Measurements from ENCODE around the gene LSS.
"Not testable (repeated sequence)": the region's sequence is repeated elsewhere in the genome, so short reads cannot be mapped to it uniquely, and the experiment has no call there.

LSS gene

DNA sequence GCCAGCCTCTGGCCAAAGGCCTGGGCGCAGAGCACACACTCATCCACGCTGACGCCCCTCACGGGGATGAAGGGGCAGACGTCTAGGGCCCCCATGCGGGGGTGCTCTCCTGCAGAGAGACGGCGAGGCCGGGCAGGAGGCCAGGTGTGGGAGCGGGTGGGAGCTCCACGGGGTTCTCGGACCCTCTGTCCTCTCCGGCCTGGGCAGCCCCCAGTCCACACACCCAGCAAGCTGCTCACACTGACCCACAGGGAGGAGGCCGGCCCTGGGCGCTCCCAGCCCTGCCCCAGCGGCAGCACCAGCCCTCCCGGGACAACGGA, 75.7 kb downstream of the LSS start:
- DNase-seq (ENCODE audit: low spot score) = no peak

DNA sequence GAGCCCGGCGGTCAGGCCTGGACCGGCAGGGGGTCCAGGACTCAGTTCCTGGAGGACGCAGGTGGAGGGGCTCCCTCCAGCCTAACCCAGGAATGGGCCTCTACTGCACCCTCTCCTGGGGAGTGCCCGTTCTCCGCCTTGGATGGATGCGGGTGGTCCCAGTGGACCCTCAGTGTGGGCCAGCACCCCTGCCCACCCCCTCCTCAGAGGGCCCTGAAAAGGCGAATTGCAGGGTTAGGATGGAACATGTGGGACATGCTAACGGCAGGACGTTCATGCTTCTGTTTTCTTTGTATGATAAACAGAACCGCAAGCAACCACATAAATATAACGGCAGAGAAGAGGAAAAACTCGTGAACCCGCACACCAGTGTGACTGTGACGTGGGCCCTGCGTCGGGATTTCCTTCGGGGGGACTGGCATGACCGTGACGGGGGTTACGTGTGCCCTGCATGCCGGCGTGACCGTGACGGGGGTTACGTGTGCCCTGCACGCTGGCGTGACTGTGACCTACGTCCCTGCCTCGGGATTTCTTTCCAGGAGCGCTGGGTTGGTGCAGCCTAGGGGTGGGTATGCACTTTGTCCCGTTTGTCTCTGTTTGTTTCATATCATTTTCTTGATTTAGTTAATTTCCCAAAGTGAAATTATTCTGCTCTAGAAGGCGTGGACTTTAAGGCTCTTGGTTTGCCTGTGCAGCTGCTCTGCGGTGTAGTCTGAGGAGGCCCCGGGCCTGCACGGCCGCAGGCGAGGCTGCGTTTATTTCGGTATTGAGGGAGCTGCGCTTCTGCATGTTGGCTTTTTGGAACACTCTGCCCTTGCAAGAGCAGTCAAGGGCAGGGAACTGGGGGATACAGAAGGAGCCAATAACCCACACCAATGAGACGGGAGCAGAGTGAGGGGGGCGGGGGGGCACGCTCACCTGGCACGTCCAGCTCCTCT, 76.3 kb downstream of the LSS start:
- no peak for DNase-seq (ENCODE audit: low spot score)

DNA sequence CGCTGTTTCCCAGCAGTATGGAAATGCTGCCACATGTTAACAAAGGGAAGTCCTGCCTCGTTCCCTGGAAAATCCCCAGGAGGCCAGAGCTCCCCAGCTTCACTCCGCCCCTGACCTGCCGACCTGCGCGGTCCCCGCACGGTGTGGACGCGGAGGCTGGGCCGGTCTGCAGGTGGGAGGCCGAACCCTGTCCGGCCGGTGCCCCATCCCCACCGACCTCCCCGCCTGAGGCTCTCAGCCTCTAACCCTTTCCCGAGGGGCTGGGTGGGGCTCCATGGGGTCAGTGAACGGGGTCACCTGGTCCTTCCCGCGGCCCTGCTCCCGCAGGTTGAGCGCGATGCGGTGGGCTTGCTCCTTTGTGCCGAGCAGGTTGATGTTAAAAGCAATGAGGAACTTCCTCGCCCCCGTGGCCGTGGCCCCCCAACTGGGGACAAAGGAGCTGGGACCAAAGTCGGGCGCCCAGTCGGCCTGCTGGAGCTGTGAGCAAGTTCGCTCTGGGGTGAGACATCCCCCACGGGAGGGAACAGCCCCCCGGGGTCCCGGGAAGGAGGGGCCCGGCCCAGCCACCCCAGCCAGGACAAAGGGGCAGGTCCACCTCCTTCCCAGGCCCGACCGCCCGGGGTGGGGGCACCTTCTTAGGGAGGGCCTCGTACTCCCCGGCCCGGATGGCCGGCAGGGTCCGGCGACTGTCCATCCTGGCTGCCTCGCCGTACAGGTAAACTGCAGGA, 77.1 kb downstream of the LSS start:
- no peak for DNase-seq (ENCODE audit: low spot score)

DNA sequence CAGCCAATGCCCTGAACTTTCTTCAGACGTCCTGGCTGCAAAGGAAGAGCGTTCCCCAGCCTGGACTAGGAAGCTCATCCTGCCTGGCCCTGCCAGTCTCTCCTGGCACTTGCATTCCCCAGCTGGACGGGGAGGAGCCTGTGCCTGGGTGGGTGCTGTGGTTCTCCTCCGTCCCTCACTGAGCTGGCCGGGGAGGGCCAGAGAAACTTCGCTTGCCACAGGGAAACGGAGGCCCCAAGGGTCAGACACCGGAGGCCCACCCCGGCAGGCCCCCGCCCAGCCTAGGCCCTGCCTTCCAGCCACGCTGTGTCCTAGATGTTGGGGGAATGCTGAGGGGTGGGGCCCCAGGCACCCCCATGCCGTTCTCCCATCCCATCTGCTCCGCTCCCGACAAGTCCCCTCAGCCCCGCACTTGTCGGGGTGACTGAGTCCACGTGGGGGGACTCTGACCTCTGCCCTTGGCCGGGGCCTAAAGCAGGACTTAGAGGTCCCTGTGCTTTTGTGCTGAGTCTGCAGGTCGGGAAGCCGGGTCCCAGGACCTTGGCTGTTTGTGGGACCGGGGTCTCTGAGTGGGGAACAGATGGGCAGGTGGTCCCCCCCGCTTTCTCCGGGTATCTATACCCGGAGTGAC, 78.0 kb downstream of the LSS start:
- no peak for DNase-seq (ENCODE audit: low spot score)

DNA sequence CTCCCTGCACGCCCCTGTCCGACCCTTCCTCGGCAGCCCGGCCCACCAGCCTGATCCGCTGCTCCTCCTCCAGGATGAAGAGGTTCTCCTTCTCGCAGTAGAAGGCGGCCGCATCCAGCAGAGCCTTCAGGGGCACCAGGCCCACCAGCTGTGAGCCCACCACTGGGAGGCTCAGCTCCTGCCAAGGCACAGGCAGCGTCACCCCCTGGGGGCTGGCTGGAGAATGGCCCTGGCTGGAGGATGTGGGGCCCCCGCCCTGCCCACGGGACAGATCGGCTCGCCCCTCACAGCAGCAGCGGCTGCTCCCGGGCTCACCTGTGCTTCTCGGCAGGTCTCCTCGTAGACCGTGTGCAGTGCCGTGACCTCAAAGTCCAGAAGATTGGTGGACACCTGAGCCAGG, 78.5 kb downstream of the LSS start:
- no peak for DNase-seq (ENCODE audit: low spot score)

DNA sequence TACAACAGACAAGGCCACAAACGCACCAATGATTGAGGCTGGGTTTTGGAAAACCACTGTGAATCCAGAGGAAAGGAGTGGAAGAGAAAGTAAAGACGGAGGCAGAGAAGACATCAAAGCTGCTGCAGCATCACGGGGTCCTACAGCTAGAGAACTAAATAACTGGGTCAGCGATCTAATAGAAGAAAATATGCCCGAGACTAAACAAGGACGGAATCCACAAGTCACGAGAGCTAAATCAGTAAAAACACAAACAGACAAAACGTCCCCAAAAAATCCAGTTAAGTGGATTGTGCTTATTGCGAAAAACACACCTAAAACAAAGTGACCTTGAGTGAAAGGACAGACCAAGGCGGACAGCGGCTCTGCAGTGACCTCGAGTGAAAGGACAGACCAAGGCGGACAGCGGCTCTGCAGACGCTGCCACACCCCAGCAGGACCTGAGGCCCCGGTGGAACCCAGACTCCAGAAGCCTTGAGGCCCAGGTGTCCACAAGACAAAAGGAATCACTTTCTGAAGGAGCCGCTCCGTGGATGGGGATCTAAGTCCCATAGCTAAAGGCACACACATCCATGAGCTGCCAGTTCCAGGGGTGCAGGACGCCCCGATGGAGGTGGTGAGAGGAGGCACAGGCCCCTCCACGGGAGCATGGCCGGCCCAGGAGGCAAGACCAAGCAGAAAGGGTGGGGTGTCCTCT, 79.2 kb downstream of the LSS start:
- no peak for DNase-seq (ENCODE audit: low spot score)

DNA sequence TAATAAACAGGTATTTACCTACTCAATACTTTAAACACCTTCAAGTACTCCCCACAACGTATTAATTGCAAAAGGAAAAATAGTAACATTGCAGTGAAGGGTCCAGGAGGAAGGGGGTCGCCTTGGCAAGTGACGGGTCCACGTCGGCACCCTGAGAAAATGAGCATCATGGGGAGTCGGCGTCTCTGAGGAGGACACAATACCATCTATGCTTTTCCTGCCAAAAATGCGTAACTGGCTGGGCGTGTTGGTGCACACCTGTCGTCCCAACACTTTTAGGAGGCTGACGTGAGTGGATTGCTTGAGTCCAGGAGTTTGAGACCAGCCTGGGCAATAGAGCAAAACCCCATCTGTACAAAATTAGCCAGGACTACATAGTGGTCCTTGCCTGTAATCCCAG, 80.5 kb downstream of the LSS start:
- DNase-seq (ENCODE audit: low spot score) = no peak

DNA sequence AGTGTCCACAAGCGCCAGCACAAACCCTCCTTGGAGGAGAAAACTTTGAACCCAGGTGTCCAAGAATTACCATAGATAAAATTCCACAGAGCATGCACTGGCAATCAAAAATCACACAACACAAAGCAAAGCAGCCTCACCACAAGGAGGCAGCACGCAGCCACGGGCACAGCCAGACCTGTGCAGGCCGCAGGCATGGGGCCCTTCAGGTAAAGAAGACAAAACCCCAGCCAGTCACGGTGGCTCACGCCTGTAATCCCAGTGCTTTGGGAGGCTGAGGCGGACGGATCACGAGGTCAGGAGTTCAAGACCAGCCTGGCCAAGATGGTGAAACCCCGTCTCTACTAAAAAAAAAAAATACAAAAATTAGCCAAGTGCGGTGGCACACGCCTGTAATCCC, 81.1 kb downstream of the LSS start:
- not testable (repeated sequence) for DNase-seq (ENCODE audit: low spot score)

DNA sequence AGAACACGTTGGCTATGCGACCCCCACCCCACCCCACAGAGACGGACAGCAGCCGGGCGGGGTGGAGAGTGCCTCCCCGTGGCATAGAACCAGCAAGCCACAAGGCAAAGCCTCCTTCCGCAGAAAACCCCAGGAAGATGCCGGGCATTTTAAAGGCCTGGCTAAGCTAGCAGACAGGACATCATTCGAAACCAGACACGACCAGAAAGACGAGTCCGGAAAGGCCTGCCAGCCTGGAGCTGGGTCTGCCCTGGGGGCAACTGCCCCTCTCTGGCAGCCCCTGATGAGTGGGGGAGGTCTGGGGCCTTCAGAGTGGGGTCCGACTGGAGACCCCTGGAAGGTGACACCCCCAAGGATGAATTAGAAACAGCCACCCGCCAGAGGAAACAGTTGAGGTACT, 81.7 kb downstream of the LSS start:
- DNase-seq (ENCODE audit: low spot score) = no peak

DNA sequence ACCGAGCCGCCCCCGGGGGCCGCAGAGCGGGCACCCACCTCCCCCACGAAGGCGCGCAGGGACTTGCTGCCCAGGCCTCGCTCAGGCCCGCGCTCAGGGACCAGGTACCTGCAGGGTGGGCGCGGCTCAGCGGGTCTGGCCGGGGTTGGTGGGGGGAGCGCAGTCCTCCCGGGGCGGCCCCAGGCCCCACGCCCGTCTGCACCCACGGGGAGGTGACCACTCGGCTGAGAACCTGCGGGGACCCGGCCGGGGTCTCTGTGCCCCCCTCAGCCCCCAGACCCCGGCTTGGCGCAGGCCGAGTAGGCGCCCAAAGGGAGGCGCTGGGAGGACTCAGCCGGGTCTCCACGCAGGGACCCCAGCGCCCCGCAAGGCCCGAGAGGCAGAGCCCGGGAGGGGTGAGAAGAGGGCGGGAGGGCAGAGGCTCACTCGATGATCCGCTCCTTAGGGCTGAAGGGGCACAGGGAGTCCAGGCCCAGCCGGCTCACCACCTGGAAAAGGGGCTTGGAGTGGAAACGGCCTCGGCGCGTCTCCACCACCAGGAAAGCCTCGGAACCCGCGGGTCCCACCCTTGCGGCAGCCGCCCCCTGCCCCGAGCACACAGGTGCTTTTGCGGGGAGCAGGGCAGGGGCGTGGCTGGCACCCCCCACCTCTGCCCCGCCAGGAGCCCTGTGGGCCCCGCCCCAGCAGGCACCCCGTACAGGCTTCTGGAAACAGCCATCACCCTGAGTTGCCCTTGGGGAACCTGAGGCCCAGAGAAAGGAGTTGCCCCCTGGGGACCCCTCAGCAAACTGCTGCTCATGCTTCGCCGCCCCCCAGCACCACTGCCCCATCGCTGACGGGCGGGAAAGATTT, 82.5 kb downstream of the LSS start:
- DNase-seq (ENCODE audit: low spot score) = no peak

DNA sequence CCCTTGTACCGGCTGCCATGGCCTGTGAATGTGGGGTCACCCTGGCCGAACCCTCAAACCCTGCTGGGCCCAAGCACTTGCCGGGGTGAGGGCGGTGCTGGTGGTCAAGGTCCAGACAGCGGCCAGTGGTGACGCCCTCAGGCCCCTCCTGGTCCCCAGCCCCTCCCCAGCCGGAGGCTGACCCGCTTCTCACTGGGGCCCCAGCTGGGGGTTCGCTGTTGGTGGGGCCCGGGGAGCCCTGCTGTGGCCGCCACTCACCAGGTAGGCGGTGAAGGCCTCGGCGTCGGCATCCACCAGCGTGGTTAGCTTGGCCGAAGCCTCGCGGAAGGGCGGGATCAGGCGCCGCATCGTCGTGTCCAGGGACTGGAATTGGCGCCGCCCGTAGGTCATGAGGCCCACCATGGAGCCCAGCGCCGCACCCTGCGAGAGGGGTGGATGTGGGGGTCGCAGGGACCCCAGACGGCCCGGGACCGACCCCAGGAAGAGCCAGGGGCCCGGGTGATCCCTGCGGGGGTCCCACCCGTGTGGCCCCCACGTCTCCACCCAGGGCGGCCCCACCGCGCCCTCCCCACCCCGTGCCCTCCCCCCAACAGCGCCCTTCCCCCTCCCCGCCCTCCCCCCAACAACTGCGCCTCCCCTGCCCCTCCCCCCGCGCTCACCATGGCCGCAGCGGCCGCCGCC, 83.3 kb downstream of the LSS start:
- DNase-seq (ENCODE audit: low spot score) = no peak

DNA sequence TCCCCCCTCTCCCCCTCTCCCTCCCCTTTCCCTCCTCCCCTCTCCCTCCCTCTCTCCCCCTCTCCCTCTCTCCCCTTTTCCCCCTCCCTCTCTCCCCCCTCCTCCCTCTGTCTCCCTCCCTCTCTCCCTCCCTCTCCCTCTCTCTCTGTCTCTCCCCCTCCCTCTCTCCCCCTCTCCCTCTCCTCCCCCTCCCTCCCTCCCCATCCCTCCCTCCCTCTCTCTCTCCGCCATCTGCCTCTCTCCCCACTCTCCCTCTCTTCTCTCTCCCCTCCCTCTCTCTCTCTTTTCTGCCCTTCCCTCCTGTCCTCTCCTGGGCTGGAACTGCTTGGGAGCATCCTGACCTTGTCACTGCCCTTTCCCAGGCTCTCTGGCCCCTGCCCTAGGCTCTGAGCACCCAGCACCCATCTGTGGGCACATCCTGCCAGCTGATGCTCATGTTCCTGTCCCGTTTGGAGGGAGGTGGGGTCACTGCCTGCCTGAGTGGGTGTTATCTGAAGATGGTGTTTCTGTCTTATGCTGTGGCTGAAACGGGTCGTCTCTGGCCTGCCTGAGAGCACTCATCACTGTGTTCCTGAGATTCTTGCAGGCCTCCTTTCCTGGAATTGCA, 84.0 kb downstream of the LSS start:
- no peak for DNase-seq (ENCODE audit: low spot score)

DNA sequence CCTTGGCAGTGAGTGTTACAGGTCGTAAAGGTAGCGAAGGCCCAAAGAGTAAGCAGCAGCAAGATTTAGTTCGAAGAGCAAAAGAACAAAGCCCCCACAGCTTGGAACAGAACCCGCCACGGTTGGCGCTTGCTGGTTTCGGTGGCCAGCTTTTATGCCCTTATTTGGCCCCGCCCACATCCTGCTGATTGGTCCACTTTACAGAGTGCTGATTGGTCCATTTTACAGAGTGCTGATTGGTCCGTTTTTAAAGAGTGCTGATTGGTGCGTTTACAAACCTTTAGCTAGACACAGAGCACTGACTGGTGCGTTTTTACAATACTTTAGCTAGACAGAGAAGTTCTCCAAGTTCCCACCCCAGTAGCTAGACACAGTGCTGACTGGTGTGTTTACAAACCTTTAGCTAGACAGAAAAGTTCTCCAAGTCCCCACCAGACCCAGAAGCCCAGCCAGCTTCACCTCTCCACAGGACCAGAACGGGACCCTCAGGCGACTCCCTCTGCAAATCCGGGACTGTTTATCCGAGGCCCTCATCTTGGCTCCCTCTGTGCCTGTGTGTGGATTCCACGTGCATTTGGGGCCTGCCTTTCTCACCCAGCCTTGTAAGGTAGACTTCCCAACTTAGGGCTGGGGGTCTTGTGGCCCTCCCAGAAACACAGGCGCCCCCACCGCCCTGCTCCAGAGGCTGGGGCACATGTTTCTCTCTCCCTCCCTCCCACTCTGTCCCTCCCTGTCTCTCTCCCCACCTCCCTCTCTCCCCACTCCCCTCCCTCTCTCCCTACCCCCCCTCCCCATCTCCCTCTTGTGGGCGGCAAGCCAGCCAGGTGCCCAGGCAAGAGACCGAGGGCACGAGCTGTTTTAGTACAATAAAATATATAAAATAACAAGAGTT, 85.7 kb downstream of the LSS start:
- DNase-seq (ENCODE audit: low spot score) = no peak

DNA sequence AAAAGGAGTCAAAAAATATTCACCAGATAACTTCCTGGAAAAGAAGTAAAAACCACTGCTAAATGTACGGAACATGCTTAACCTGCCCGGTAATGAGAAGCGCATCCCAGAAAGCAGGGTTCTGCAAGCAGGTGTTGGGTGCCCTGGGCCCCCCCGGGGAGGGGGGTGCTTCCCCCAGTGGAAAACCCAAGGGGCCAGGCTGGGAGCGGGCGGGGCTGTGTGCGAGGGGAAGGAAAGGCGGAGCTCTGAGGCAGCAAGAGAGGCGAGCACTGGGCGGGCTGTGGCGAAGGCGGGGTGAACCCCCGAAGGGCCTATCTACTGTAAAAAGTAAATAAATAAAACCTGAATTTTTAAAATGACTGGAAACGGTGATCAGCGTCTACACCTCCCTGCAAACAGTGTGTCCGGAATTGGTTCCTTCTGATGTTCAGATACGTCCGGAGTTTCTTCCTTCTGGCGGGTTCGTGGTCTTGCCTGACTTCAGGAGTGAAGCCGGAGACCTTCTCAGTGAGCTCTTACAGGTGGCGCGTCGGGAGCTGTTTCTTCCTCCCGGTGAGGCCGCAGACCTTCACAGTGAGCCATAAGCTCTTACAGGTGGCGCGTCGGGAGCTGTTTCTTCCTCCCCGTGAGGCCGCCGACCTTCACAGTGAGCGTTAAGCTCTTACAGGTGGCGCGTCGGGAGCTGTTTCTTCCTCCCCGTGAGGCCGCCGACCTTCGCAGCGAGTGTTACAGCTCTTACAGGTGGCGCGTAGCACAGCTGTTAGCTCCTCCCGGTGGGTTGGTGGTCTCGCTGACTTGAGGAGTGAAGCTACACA, 86.6 kb downstream of the LSS start:
- no peak for DNase-seq (ENCODE audit: low spot score)

DNA sequence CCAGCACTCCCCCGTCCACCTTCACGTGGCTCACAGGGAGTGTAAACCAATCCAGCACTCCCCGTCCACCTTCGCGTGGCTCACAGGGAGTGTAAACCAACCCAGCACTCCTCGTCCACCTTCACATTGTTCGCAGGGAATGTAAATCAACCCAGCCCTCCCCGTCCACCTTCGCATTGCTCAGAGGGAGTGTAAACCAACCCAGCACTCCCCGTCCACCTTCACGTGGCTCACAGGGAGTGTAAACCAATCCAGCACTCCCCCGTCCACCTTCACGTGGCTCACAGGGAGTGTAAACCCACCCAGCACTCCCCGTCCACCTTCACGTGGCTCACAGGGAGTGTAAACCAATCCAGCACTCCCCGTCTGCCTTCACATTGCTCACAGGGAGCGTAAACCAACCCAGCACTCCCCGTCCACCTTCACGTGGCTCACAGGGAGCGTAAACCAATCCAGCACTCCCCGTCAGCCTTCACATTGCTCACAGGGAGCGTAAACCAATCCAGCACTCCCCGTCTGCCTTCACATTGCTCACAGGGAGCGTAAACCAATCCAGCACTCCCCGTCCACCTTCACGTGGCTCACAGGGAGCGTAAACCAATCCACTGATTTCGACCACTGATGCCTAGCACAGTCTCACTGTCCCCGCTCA, 88.1 kb downstream of the LSS start:
- not testable (repeated sequence) for DNase-seq (ENCODE audit: low spot score)

DNA sequence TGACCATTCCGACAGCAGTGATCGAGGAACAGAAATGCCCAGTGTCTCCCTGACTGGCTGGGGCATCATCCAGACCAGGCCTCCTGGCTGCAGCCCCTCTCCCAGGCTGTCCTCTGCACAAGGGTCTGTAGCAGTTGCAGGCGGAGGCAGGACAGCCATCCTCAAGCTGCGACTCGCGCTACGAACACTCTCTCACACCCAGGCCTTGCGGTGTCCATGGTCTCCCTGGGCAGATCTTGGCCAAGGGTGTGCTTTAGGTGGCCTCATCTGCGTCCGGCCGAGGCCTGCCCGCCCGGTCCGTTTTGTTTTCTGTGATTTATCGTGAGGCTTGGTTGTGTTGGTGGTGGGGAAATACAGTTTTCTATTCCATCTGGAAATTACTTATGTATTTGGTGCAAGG, 88.9 kb downstream of the LSS start:
- no peak for DNase-seq (ENCODE audit: low spot score)

DNA sequence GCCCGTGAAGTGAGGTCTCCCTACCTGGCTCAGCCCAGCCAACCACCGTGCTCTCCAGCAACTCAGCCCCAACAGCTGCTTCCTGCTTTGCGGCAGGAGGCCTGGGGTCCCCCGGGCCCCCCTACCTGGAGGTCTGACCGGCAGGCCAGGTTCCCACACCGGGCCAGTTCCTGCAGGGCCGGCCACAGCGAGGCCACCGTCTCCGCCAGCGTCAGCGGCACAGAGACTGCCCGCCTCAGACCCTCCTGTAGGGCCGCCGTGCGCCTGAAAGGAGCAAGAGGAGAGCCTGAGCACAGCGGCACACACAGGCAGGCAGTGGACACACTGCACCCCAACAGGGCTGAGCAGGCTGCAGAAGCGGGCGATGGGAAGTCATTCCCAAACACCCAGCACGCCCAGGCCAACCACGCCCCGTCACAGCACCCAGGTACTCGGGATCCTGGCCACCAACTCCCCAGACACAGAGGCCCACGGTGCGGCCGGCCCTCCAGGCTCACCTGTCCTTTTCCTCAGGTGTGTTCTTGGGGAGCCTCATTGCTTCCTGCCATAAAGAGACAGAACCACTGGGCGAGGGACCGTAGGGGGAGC, 90.1 kb downstream of the LSS start:
- DNase-seq (ENCODE audit: low spot score) = no peak
